Suppressor macrophage treated with lipopolysaccharide for 1 hour (primary cell): ENCODE results near the gene PLA2G5.

ENCODE experiments used
- DNase-seq, 3 donors: peaks; one replicate each; pipeline ENCODE4 v3.0.0-alpha.2; 2020 to 2022

PLA2G5 gene

GRCh38 chr1:20093303-20093702 lies 23.3 kb downstream of the PLA2G5 start:
- DNase-seq = no peak

GRCh38 chr1:20093940-20094391 lies 24.0 kb downstream of the PLA2G5 start:
- DNase-seq = peak in 1 of 3 donors; percentile 10

- DNase-seq = no peak
These were observed 25.8 kb downstream of the PLA2G5 start for GRCh38 chr1:20095564-20096434.

- DNase-seq = no peak
These were observed 26.9 kb downstream of the PLA2G5 start for GRCh38 chr1:20096840-20097447.

- no peak for DNase-seq
These were observed 29.5 kb downstream of the PLA2G5 start for GRCh38 chr1:20099533-20099932.

GRCh38 chr1:20100632-20101355 lies 30.8 kb downstream of the PLA2G5 start:
- DNase-seq = peak; percentile 64 to 80 (median 72)

GRCh38 chr1:20102875-20103274 lies 32.9 kb downstream of the PLA2G5 start:
- peak; percentile 21 to 71 (median 69) for DNase-seq

- no peak for DNase-seq
These were observed 35.9 kb downstream of the PLA2G5 start for GRCh38 chr1:20105856-20106255.

- DNase-seq = no peak
These were observed 37.4 kb downstream of the PLA2G5 start for GRCh38 chr1:20107351-20107750.

GRCh38 chr1:20107796-20108195 lies 37.8 kb downstream of the PLA2G5 start:
- DNase-seq = no peak

GRCh38 chr1:20108366-20109123 lies 38.6 kb downstream of the PLA2G5 start:
- DNase-seq = no peak

GRCh38 chr1:20109223-20109856 lies 39.3 kb downstream of the PLA2G5 start:
- DNase-seq = no peak

GRCh38 chr1:20110679-20111078 lies 40.7 kb downstream of the PLA2G5 start:
- DNase-seq = peak in 2 of 3 donors; percentile 19 to 23

GRCh38 chr1:20111452-20111851 lies 41.5 kb downstream of the PLA2G5 start:
- no peak for DNase-seq

- DNase-seq = peak in 1 of 3 donors; percentile 14
These were observed 42.4 kb downstream of the PLA2G5 start for GRCh38 chr1:20112279-20113000.

- DNase-seq = no peak
These were observed 44.1 kb downstream of the PLA2G5 start for GRCh38 chr1:20114021-20114648.

- no peak for DNase-seq
These were observed 45.5 kb downstream of the PLA2G5 start for GRCh38 chr1:20115479-20115878.

GRCh38 chr1:20115916-20116315 lies 45.9 kb downstream of the PLA2G5 start:
- no peak for DNase-seq

- DNase-seq = no peak
These were observed 47.2 kb downstream of the PLA2G5 start for GRCh38 chr1:20117236-20117635.

- DNase-seq = no peak
These were observed 49.4 kb downstream of the PLA2G5 start, which contains the start of gene PLA2G2D for GRCh38 chr1:20119347-20119746. Gene PLA2G2D (minus strand): TSS chr1:20119536. CDS start chr1:20119498, 38 bp downstream.

- no peak for DNase-seq
These were observed 50.8 kb downstream of the PLA2G5 start for GRCh38 chr1:20120796-20121195.
